Breast epithelium (tissue), 4 donors: ENCODE measurements around the gene AURKA. TPM values are rescaled to one million over a fixed set of nuclear protein-coding genes. Genes with fewer than 3 reads are reported as not detected.

Source experiments
- DNase-seq, 2 donors: peaks; one replicate each; pipeline ENCODE4 v3.0.0-alpha.2; 2019; ENCODE audit warnings: low spot score in 2 of 2
- H3K27ac ChIP-seq, 2 donors: fragments of 200-600 bp; sonication (generic) in 1 of 2; one replicate each; pipeline ENCODE4 v1.5.1; 2016 to 2019; ENCODE audit warnings: mild to moderate bottlenecking in 1 of 2
- H3K27me3 ChIP-seq, 2 donors: fragments of 200-600 bp; sonication (generic) in 1 of 2; one replicate each; pipeline versions ENCODE4 v1.5.1 to v1.6.0; 2017 to 2019; ENCODE audit warnings: control low read depth in 1 of 2, mild to moderate bottlenecking in 1 of 2
- H3K36me3 ChIP-seq: fragments of 200-600 bp; one replicate; pipeline ENCODE4 v1.5.1; 2019
- H3K4me1 ChIP-seq, 2 donors: fragments of 200-600 bp; sonication (generic); one replicate each; pipeline ENCODE4 v1.5.1; 2016 to 2019; ENCODE audit warnings: control low read depth in 1 of 2
- H3K4me3 ChIP-seq, 3 donors: fragments of 200-600 bp; sonication (generic); 1 replicate in 2 of 3; 2 replicates in 1 of 3; pipeline ENCODE4 v1.5.1; 2016 to 2019; ENCODE audit warnings: mild to moderate bottlenecking in 3 of 3, moderate library complexity in 2 of 3
- H3K9me3 ChIP-seq, 2 donors: fragments of 200-600 bp; sonication (generic) in 1 of 2; one replicate each; pipeline ENCODE4 v1.5.1; 2016 to 2019; ENCODE audit warnings: control low read depth in 1 of 2
- POLR2A ChIP-seq: fragments of 450-650 bp; IDR thresholded peaks from one replicate; pipeline ENCODE4 v1.6.1; 2016; ENCODE audit warnings: antibody characterized with exemption, mild to moderate bottlenecking, moderate library complexity
- POLR2AphosphoS5 ChIP-seq, 3 donors: sonication (generic); formaldehyde crosslinking; IDR thresholded peaks; one replicate each; pipeline ENCODE4 v1.6.1; 2017; ENCODE audit warnings: antibody characterized with exemption in 3 of 3
- intact Hi-C: fragments of 100-400 bp; cut with DNase I; formaldehyde crosslinking; loops from one replicate; pipeline ENCODE4 v1.15.1; 2023; ENCODE audit warnings: low total_unique reads
- total RNA-seq, 3 donors: library from RNA; depleted of rRNA; stranded (reverse); fragments of >200 nt; gene quantifications; one replicate each; pipeline ENCODE4 v1.1.0, GENCODE V29; 2016
- TF ChIP-seq, protein P1 (sequence below), 3 donors: fragments of 450-650 bp; IDR thresholded peaks; one replicate each; pipeline ENCODE4 v1.5.1; 2016 to 2017; ENCODE audit warnings: antibody characterized with exemption in 3 of 3, mild to moderate bottlenecking in 3 of 3, moderate library complexity in 3 of 3

The AURKA gene
- total RNA-seq, 3 donors from 2014 or later: 0.98 to 2.2 (median 1.6) TPM

DNA sequence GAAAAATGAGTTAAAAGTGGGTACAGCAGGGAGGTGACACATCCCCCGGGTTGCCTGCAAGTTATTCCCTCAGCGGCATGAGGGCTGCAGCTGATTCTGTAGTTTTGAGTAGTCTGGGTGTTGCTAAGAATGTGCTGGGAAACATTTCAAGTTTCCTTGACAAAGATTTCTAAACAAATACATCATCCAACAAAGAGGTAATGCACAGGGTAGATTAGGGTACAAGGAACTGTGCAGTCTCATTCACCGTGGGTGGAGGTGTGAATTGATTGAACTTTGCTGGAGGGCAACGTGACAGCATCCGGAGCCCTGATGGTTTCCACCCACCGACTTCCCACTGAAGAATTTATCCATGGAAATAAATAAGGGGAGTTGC is 41.9 kb upstream of the AURKA start:
- TF ChIP-seq, protein P1, sequence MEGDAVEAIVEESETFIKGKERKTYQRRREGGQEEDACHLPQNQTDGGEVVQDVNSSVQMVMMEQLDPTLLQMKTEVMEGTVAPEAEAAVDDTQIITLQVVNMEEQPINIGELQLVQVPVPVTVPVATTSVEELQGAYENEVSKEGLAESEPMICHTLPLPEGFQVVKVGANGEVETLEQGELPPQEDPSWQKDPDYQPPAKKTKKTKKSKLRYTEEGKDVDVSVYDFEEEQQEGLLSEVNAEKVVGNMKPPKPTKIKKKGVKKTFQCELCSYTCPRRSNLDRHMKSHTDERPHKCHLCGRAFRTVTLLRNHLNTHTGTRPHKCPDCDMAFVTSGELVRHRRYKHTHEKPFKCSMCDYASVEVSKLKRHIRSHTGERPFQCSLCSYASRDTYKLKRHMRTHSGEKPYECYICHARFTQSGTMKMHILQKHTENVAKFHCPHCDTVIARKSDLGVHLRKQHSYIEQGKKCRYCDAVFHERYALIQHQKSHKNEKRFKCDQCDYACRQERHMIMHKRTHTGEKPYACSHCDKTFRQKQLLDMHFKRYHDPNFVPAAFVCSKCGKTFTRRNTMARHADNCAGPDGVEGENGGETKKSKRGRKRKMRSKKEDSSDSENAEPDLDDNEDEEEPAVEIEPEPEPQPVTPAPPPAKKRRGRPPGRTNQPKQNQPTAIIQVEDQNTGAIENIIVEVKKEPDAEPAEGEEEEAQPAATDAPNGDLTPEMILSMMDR (IDR thresholded peaks at IDR 0.05): no peak
- TF ChIP-seq POLR2AphosphoS5 (IDR thresholded peaks at IDR 0.05): no peak
- TF ChIP-seq POLR2A: no peak
- Histone ChIP-seq H3K9me3 (no peaks in the 10 kb centered on the region), H3K4me3 (no peak overlapping the region), H3K27me3 (no peaks in the 10 kb centered on the region), H3K36me3 (no peaks in the 10 kb centered on the region), H3K4me1 (no peaks in the 10 kb centered on the region), H3K27ac (no peak overlapping the region)
- intact Hi-C loops: no loop called here
- DNase-seq: no peak

DNA sequence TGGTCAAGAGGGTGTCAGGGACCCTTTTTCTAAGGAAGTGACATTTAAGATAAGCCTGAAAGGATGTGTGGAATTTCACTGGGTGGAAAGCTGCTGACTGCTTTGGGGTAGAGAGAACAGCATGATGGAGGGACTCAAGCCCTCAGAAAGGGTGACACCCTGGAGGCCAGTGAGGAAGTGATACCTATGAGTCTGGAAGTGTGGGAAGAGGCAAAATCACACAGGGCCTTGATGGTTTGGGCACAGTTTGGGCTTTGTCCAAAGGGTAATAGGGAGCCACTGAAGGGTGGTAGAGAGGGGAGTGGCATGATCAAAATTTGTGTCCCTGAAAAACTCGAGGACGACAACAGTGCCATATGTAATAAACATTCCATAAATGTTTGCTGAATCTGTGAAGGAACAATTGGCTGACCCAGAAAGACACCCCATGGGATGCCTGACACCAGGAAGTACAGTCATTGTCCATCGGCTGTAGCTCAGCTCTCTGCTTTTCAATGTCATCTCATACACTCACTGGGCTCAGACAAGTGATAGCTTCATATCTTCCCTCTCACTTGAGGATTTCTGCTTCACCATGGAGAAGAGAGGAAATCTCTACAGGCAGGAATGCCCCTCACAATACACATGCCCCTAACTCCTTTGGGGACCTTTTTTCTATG is 41.3 kb upstream of the AURKA start:
- Histone ChIP-seq H3K36me3 (no peaks in the 10 kb centered on the region), H3K27ac (no peak overlapping the region), H3K9me3 (no peaks in the 10 kb centered on the region), H3K27me3 (no peaks in the 10 kb centered on the region), H3K4me3 (no peak overlapping the region), H3K4me1 (no peaks in the 10 kb centered on the region)
- TF ChIP-seq, protein P1 (IDR thresholded peaks at IDR 0.05): no peak
- TF ChIP-seq POLR2A (no peak), POLR2AphosphoS5 (IDR thresholded peaks at IDR 0.05) (no peak)
- DNase-seq: no peak
- intact Hi-C loops: no loop called here

DNA sequence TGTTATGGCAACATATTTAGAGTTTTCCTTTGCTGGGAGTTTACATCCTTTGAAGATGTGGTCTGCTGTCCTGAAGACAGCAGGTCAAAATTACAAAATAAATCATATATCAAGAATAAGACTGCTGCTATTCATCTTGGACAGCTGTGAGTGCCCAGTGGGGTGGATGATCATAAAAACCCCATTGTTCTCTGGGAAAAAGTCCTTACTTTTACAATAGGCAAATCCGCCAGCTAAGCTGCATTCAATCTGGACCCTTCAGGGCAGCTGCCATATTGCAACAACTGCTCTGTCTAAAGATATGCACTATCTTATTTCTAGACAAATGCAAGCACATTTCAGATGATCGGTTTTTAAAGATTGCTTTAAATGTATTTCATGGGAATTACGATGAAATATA is 39.5 kb upstream of the AURKA start:
- Histone ChIP-seq H3K27ac (no peak overlapping the region), H3K27me3 (no peaks in the 10 kb centered on the region), H3K9me3 (no peaks in the 10 kb centered on the region), H3K4me1 (no peaks in the 10 kb centered on the region), H3K4me3 (no peak overlapping the region), H3K36me3 (no peaks in the 10 kb centered on the region)
- TF ChIP-seq POLR2AphosphoS5 (IDR thresholded peaks at IDR 0.05) (no peak), POLR2A (no peak)
- TF ChIP-seq, protein P1 (IDR thresholded peaks at IDR 0.05): no peak
- no peak for DNase-seq
- intact Hi-C loops: no loop called here

DNA sequence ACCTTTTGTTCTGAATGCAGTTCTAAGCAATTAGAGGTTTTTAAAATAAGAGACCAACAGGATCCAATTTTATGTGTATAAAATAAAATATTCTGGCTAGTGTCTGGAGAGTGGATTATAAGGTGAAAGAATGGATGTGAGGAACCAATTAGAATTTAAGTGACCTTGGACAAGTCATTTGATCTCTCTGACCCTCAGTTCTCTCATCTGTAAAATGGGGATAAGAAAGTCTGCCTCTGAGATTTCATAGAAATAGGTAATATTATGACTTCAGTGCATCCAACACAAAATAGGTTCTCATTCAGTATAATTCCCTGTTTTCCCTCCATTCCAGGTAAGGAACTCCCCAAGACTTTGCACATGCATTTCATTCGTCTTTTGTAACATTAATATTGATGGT is 38.9 kb upstream of the AURKA start:
- no peak overlapping the region for H3K4me3 ChIP-seq
- H3K4me1 ChIP-seq: no peaks in the 10 kb centered on the region
- H3K27ac ChIP-seq: no peak overlapping the region
- H3K9me3 ChIP-seq: no peaks in the 10 kb centered on the region
- no peak for DNase-seq
- TF ChIP-seq POLR2AphosphoS5 (IDR thresholded peaks at IDR 0.05): no peak
- TF ChIP-seq, protein P1 (IDR thresholded peaks at IDR 0.05): no peak
- TF ChIP-seq POLR2A: no peak
- intact Hi-C loops: no loop called here
- no peaks in the 10 kb centered on the region for H3K36me3 ChIP-seq
- H3K27me3 ChIP-seq: no peaks in the 10 kb centered on the region

DNA sequence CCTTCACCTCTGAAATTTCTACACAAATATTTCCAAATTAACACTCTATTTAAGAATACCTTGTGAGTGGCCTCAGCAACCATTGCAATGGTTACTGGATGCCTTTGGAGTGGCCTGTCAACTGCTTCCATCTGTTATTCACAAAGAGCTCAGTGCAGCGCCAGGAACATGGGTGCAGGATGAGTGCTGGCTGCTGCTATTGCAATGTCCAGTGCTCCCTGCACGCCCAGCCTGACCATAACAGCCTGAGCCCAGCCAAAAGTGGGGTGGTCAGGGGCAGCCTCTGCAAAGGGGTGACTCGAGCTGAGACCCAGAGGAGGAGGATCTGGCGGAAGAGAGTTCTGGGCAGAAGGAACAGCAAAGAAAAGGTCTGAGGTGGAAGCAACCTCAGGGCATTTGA is 38.4 kb upstream of the AURKA start:
- Histone ChIP-seq H3K4me3 (no peak overlapping the region), H3K9me3 (no peaks in the 10 kb centered on the region), H3K36me3 (no peaks in the 10 kb centered on the region), H3K27me3 (no peaks in the 10 kb centered on the region), H3K4me1 (no peaks in the 10 kb centered on the region), H3K27ac (no peak overlapping the region)
- TF ChIP-seq POLR2AphosphoS5 (IDR thresholded peaks at IDR 0.05): no peak
- TF ChIP-seq, protein P1 (IDR thresholded peaks at IDR 0.05): no peak
- no peak for TF ChIP-seq POLR2A
- intact Hi-C loops: no loop called here
- no peak for DNase-seq
